DMS79 (cell line): ENCODE results near the gene TXN2.
"Not testable (repeated sequence)": the region's sequence is repeated elsewhere in the genome, so short reads cannot be mapped to it uniquely, and the experiment has no call there.

Source experiments
- DNase-seq: peaks from one replicate; lab custom pipeline; 2025; lab: John Stamatoyannopoulos, UW

TXN2 gene

GRCh38 chr22:36481393-36482168 is at the start of gene TXN2:
Gene TXN2 (minus strand): TSS chr22:36481640. CDS start chr22:36480837, 803 bp downstream.
- DNase-seq = peak; percentile 78

- peak; percentile 93 for DNase-seq
Measured at GRCh38 chr22:36528795-36529751, 47.6 kb upstream of the TXN2 start, which contains the start of gene EIF3D. Gene EIF3D (minus strand): TSS chr22:36529166. CDS start chr22:36526121, 3,045 bp downstream.

- DNase-seq = no peak
Measured at GRCh38 chr22:36528341-36528740, 46.9 kb upstream of the TXN2 start.

- no peak for DNase-seq
Measured at GRCh38 chr22:36522662-36523061, 41.2 kb upstream of the TXN2 start.

- no peak for DNase-seq
Measured at GRCh38 chr22:36520423-36520822, 39.0 kb upstream of the TXN2 start.

DNA sequence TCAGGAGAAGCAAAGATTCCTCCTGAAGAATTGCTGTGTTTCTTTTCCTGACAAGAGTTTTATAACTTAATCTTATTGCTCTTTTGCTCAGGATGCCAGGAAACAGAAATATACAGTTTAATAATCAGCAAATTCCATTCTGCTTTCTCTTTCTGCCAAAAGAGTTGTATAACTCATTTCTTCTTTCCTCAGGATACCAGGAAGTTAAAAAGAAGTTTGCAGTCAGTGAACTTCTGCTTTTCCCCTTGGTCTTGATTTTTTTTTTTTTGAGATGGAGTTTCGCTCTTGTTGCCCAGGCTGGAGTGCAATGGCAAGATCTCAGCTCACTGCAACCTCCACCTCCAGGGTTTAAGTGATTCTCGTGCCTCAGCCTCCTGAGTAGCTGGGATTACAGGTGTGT is 38.5 kb upstream of the TXN2 start:
- DNase-seq = not testable (repeated sequence)

DNA sequence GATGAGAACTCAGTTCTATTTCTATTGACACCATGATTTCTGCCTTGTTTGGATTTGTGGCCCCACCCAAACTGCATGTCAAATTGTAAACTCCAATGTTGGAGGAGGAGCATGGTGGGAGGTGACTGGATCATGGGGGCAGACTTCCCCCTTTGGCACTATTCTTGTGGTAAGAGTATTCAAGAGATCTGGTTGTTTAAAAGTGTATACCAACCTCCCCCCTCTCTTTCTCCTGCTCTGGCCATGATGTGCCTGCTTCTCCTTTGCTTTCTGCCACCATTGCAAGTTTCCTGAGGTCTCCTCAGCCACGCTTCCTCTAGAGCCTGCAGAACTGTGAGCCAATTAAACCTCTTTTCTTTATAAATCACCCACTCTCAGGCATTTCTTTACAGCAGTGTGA is 33.3 kb upstream of the TXN2 start:
- DNase-seq = no peak

GRCh38 chr22:36512991-36513390 is 31.6 kb upstream of the TXN2 start:
- DNase-seq = no peak

DNA sequence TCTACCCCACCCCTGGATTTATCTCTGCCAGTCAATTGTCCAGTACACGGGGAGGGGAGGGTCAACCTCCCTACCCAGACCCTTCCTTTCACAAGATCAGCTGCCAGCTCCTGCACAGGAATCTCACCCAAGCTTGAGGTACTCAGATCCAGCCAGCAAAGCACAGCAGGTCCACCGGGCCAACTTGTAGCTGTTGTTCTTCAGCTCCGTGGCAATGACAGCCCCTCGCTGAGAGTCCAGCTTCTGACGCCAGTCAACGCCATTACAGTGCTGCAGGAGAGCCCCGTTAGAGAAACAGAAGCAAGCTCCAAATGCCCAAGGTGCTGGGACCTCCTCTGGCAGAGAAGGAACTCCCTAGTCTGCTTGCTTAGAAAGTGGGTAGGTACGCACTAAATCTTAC is 30.9 kb upstream of the TXN2 start:
- no peak for DNase-seq

- DNase-seq = no peak
Measured at GRCh38 chr22:36510966-36511881, 29.8 kb upstream of the TXN2 start.

- no peak for DNase-seq
Measured at GRCh38 chr22:36510384-36510783, 28.9 kb upstream of the TXN2 start.

- no peak for DNase-seq
Measured at GRCh38 chr22:36507518-36508010, 26.1 kb upstream of the TXN2 start.

GRCh38 chr22:36506637-36507517 is 25.4 kb upstream of the TXN2 start, which contains the start of gene FOXRED2:
Gene FOXRED2 (minus strand): TSS chr22:36507040. CDS start chr22:36506422, 618 bp downstream.
- DNase-seq = peak; percentile 46

DNA sequence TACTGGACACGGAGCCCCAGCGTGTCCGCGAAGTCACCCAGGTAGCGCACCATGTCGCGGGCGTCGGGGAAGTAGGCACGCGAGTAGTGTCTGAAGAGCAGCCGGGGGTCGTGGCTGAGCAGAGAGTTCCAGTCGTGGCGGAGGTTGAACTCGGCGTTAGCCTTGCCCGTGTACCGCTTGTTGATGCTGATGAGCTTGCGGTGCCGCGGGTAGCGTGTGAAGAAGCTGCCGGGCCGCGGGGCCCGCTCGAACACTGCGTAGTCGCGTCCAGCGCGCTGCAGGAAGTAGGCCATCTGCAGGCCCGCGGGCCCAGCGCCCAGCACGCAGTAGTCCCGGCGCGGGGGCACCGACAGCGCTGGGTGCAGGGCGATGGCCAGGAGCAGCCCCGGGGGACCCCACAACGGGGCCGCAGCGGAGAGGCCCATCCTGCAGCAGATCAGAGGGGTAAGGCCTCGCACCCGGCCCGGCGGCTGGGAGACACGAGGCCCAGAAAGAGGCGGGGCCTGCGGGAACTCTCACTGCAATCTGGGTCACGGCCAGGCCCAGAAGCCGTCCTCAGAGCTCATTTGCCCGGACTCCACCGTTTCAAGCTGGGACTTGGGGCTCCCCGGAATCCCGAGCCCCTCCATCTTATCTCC is 24.7 kb upstream of the TXN2 start:
- no peak for DNase-seq

DNA sequence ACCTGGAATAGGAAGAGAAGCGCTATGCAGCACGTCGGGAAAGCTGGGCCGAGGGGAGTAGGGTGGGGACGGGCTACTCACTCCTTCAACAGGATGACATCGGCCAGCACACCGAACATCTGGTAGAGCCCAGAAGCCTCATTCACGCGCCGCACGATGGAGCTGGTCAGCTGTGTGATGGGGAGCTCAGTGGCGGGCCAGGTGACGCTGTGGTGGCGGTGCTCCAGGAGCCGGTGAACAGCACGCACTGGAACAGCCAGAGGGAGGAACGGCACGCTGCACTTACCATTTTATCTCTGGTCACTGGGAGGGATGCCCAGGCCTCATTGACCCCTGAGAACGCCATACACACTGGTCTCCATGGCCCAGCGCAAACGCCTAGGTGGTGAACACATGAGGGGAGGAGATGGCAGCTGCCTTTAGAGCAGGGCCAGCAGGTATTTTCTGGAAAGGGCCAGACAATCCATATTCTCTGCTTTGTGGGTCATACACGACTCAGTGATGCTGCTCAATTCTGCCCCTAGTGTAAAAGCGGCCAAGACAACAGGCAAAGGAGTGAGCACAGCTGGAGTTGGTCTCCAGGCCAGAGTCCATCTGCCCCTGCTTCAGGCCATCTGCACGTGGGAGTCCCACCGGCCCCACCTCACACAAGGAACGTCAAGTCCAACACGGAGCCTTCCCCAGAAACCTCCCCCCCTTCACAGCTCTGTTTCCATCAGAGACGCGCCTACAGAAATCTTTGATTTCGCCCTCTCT is 16.6 kb upstream of the TXN2 start:
- no peak for DNase-seq

DNA sequence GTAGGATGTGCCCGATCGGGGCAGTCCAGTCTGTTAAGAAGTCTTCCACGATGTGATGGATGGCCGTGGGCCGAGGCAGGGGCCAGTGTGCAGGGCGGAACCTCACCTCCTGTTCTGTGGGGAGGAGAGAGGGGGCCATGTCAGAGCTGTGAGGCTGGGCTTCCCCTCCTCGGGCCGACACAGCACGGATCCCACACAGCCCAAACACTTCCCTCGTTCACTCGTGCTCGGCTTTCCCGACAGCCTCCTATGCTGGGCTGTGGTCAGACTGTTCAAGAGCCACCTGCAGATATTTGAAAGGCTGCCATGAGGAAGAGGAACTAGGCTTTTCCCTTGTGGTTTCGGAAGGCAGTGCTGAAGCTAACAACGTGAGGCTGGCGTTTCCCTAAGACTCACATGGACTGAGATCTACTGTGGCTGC is 12.3 kb upstream of the TXN2 start:
- no peak for DNase-seq

- no peak for DNase-seq
Measured at GRCh38 chr22:36492109-36492508, 10.7 kb upstream of the TXN2 start.

DNA sequence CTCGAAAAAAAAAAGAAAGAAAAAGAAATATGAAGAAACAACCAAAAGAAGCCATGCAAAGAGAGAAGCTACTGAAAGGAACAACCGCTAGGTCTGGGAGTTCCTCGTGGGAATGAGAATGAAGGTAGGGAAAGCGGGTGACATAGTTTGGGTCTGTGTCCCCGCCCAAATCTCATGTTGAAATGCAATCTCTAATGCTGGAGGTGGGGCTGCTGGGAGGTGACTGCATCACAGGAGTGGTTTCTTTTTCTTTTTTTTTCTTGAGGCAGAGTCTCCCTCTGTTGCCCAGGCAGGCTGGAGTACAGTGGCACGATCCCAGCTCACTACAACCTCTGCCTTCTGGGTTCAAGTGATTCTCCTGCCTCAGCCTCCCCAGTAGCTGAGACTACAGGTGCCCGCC is 9.7 kb upstream of the TXN2 start:
- no peak for DNase-seq
